ENCODE data around the gene PRR5. TPM values are rescaled to one million over a fixed set of nuclear protein-coding genes. Genes with fewer than 3 reads are reported as not detected.

Gene PRR5
- total and polyA plus RNA-seq, 4 donors: 11.5 to 49.1 (median 19.3) TPM

GRCh38 chr22:44748524-44748923, 46.5 kb downstream of the PRR5 start:
- no peak overlapping the region for H3K27ac ChIP-seq (ENCODE audit: low read depth in 1 of 2, low read length in 2 of 2)
- TF ChIP-seq YY1 (IDR thresholded peaks at IDR 0.05) (no peak), JUND (IDR thresholded peaks at IDR 0.05) (no peak), MAX (IDR thresholded peaks at IDR 0.05) (no peak), RXRA (IDR thresholded peaks at IDR 0.05) (peak; percentile 40 to 63), GABPA (IDR thresholded peaks at IDR 0.05 in 1 of 2, conservative IDR thresholded peaks at IDR 0.05 in 1 of 2) (no peak), EGR1 (IDR thresholded peaks at IDR 0.05; ENCODE audit: low read depth in 2 of 2) (no peak), FOXA1 (IDR thresholded peaks at IDR 0.05) (no peak), HNF4A (conservative IDR thresholded peaks at IDR 0.05) (peak; percentile 82 to 83), FOXA2 (IDR thresholded peaks at IDR 0.05) (no peak), HNF4G (IDR thresholded peaks at IDR 0.05) (no peak), NR2F2 (IDR thresholded peaks at IDR 0.05) (no peak), RAD21 (IDR thresholded peaks at IDR 0.05) (no peak), TAF1 (conservative IDR thresholded peaks at IDR 0.05) (no peak), SP1 (IDR thresholded peaks at IDR 0.05) (peak; percentile 29)
- TF ChIP-seq, protein P1, sequence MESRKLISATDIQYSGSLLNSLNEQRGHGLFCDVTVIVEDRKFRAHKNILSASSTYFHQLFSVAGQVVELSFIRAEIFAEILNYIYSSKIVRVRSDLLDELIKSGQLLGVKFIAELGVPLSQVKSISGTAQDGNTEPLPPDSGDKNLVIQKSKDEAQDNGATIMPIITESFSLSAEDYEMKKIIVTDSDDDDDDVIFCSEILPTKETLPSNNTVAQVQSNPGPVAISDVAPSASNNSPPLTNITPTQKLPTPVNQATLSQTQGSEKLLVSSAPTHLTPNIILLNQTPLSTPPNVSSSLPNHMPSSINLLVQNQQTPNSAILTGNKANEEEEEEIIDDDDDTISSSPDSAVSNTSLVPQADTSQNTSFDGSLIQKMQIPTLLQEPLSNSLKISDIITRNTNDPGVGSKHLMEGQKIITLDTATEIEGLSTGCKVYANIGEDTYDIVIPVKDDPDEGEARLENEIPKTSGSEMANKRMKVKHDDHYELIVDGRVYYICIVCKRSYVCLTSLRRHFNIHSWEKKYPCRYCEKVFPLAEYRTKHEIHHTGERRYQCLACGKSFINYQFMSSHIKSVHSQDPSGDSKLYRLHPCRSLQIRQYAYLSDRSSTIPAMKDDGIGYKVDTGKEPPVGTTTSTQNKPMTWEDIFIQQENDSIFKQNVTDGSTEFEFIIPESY (IDR thresholded peaks at IDR 0.05): no peak
- TF ChIP-seq, protein P2, sequence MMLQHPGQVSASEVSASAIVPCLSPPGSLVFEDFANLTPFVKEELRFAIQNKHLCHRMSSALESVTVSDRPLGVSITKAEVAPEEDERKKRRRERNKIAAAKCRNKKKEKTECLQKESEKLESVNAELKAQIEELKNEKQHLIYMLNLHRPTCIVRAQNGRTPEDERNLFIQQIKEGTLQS (IDR thresholded peaks at IDR 0.05): no peak
- TF ChIP-seq, protein P3, sequence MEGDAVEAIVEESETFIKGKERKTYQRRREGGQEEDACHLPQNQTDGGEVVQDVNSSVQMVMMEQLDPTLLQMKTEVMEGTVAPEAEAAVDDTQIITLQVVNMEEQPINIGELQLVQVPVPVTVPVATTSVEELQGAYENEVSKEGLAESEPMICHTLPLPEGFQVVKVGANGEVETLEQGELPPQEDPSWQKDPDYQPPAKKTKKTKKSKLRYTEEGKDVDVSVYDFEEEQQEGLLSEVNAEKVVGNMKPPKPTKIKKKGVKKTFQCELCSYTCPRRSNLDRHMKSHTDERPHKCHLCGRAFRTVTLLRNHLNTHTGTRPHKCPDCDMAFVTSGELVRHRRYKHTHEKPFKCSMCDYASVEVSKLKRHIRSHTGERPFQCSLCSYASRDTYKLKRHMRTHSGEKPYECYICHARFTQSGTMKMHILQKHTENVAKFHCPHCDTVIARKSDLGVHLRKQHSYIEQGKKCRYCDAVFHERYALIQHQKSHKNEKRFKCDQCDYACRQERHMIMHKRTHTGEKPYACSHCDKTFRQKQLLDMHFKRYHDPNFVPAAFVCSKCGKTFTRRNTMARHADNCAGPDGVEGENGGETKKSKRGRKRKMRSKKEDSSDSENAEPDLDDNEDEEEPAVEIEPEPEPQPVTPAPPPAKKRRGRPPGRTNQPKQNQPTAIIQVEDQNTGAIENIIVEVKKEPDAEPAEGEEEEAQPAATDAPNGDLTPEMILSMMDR (IDR thresholded peaks at IDR 0.05; ENCODE audit: low read depth, low read length, missing input control): no peak
- DNase-seq (ENCODE audit: low spot score): no peak

GRCh38 chr22:44750481-44750880, 48.5 kb downstream of the PRR5 start:
- TF ChIP-seq GABPA (IDR thresholded peaks at IDR 0.05 in 1 of 2, conservative IDR thresholded peaks at IDR 0.05 in 1 of 2) (no peak), EGR1 (IDR thresholded peaks at IDR 0.05; ENCODE audit: low read depth in 2 of 2) (no peak), RAD21 (IDR thresholded peaks at IDR 0.05) (no peak), REST (IDR thresholded peaks at IDR 0.05) (no peak), TAF1 (conservative IDR thresholded peaks at IDR 0.05) (no peak), JUND (IDR thresholded peaks at IDR 0.05) (no peak), NR2F2 (IDR thresholded peaks at IDR 0.05) (no peak), HNF4A (conservative IDR thresholded peaks at IDR 0.05) (no peak), MAX (IDR thresholded peaks at IDR 0.05) (no peak), RXRA (IDR thresholded peaks at IDR 0.05) (no peak), YY1 (IDR thresholded peaks at IDR 0.05) (no peak), SP1 (IDR thresholded peaks at IDR 0.05) (no peak)
- TF ChIP-seq, protein P2 (IDR thresholded peaks at IDR 0.05): no peak
- H3K27ac ChIP-seq (ENCODE audit: low read depth in 1 of 2, low read length in 2 of 2): no peak overlapping the region
- no peaks in the 10 kb centered on the region for H3K36me3 ChIP-seq (ENCODE audit: control insufficient read depth in 4 of 4, insufficient read depth in 3 of 4, low read depth in 1 of 4, low read length in 3 of 4)
- peaks cover 0 to 8% (median 2%) of the 10 kb centered on the region in 4 donors for H3K4me1 ChIP-seq (ENCODE audit: control insufficient read depth in 4 of 4, insufficient read depth in 4 of 4, low read length in 3 of 4)
- no peak overlapping the region for H3K9ac ChIP-seq (ENCODE audit: low read depth in 1 of 2, low read length in 2 of 2)
- 77% methylated on average over 1 of the region's 1 CpG for WGBS
- H3K27me3 ChIP-seq (ENCODE audit: control insufficient read depth in 4 of 4, insufficient read depth in 4 of 4, low read length in 3 of 4): peaks cover 0 to 3% (median 0%) of the 10 kb centered on the region in 4 donors
- H3K4me3 ChIP-seq (ENCODE audit: low read depth in 1 of 3, low read length in 3 of 3): no peak overlapping the region
- DNase-seq (ENCODE audit: low spot score): no peak
- H3K9me3 ChIP-seq (ENCODE audit: control insufficient read depth in 4 of 4, low read length in 3 of 4): no peaks in the 10 kb centered on the region

More at GRCh38 chr22:44748524-44748923, 46.5 kb downstream of the PRR5 start:
- H3K9me3 ChIP-seq (ENCODE audit: control insufficient read depth in 4 of 4, low read length in 3 of 4): no peaks in the 10 kb centered on the region
- H3K4me3 ChIP-seq (ENCODE audit: low read depth in 1 of 3, low read length in 3 of 3): no peak overlapping the region
- peaks cover 0 to 8% (median 2%) of the 10 kb centered on the region in 4 donors for H3K4me1 ChIP-seq (ENCODE audit: control insufficient read depth in 4 of 4, insufficient read depth in 4 of 4, low read length in 3 of 4)
- no peak overlapping the region for H3K9ac ChIP-seq (ENCODE audit: low read depth in 1 of 2, low read length in 2 of 2)
- no peaks in the 10 kb centered on the region for H3K27me3 ChIP-seq (ENCODE audit: control insufficient read depth in 4 of 4, insufficient read depth in 4 of 4, low read length in 3 of 4)
- no peaks in the 10 kb centered on the region for H3K36me3 ChIP-seq (ENCODE audit: control insufficient read depth in 4 of 4, insufficient read depth in 3 of 4, low read depth in 1 of 4, low read length in 3 of 4)
- WGBS: 71% methylated on average over 7 of the region's 7 CpGs
